Measurements from ENCODE around the gene PDGFRA. TPM values are rescaled to one million over a fixed set of nuclear protein-coding genes. Genes with fewer than 3 reads are reported as not detected.

Gene PDGFRA
- total RNA-seq, 1 experiment from 2014 or later = 0.25 TPM

GRCh38 chr4:54277691-54278090 lies 48.6 kb downstream of the PDGFRA start:
- Histone ChIP-seq H4K20me1 (ENCODE audit: insufficient read depth) (no peaks in the 10 kb centered on the region), H3K4me3 (replicated peaks in 1 of 2; ENCODE audit: low read depth in 1 of 2, low read length in 2 of 2) (no peak overlapping the region), H3K4me1 (ENCODE audit: control insufficient read depth in 1 of 2, insufficient read depth in 2 of 2, low read length in 2 of 2) (peaks cover 0 to 6% of the 10 kb centered on the region in 2 experiments; a peak in 1 of 4 replicates), H3K79me2 (ENCODE audit: insufficient read depth, low read length) (no peaks in the 10 kb centered on the region), H2AFZ (ENCODE audit: low read depth, low read length, poor library complexity, severe bottlenecking) (no peak overlapping the region), H3K27me3 (ENCODE audit: insufficient read depth, low read length) (peaks cover 42% of the 10 kb centered on the region), H3K36me3 (ENCODE audit: control insufficient read depth in 1 of 2, insufficient read depth in 2 of 2, low read length in 2 of 2) (no peaks in the 10 kb centered on the region), H3K4me2 (ENCODE audit: low read length) (no peak overlapping the region), H3K27ac (ENCODE audit: low read depth, low read length) (no peak overlapping the region), H3K9me2 (ENCODE audit: insufficient read depth) (no peaks in the 10 kb centered on the region), H3K9me3 (ENCODE audit: control insufficient read depth in 1 of 2, insufficient read depth in 1 of 2, low read depth in 1 of 2, low read length in 2 of 2) (no peaks in the 10 kb centered on the region), H3K9ac (ENCODE audit: low read length) (no peak overlapping the region)
- ChIA-PET POLR2A (no interaction called here), RAD21 (ENCODE audit: low non-redundant PET in 1 of 2, low total read pairs in 2 of 2, uncharacterized antibody in 2 of 2, unreplicated experiment in 2 of 2) (no interaction called here), CTCF (interaction anchor here (1.0 kb wide), 2 partner anchors 41 to 1689 kb away, joined by 4 read pairs; no protein-coding TSS in a partner anchor)
- intact Hi-C loops (cut with micrococcal nuclease) = no loop called here
- ATAC-seq (no peak), DNase-seq (ENCODE audit: low read depth, low spot score) (no peak)
- TF ChIP-seq SIN3A (IDR thresholded peaks at IDR 0.05; ENCODE audit: low read depth) = no peak
- no peak for TF ChIP-seq EGR1 (IDR thresholded peaks at IDR 0.05; ENCODE audit: low read depth)
- no peak for TF ChIP-seq ZNF274 (IDR thresholded peaks at IDR 0.05; ENCODE audit: low read depth, low read length)
- no peak for TF ChIP-seq RAD21 (IDR thresholded peaks at IDR 0.05; ENCODE audit: low read depth)
- TF ChIP-seq YY1 (IDR thresholded peaks at IDR 0.05; ENCODE audit: extremely low read depth, insufficient replicate concordance, low read depth, low read length) = no peak
- TF ChIP-seq POLR2AphosphoS5 (IDR thresholded peaks at IDR 0.05; ENCODE audit: low read depth, low read length) = no peak
- no peak for TF ChIP-seq MAX (IDR thresholded peaks at IDR 0.05)
- no peak for TF ChIP-seq TCF7L2 (IDR thresholded peaks at IDR 0.05; ENCODE audit: borderline replicate concordance, extremely low read depth, insufficient read depth, insufficient read length)
- BruUV-seq (replicated peaks) = no TSS peak

- no peak overlapping the region for H2AFZ ChIP-seq (ENCODE audit: low read depth, low read length, poor library complexity, severe bottlenecking)
- peaks cover 36% of the 10 kb centered on the region for H3K27me3 ChIP-seq (ENCODE audit: insufficient read depth, low read length)
- CTCF ChIA-PET = interaction anchor here (1.0 kb wide), 1 partner anchor 1690 kb away, joined by 4 read pairs; no protein-coding TSS in a partner anchor
- ATAC-seq (no peak), DNase-seq (ENCODE audit: low read depth, low spot score) (no peak)
- BruUV-seq (replicated peaks) = no TSS peak
- H3K9me2 ChIP-seq (ENCODE audit: insufficient read depth) = no peaks in the 10 kb centered on the region
- no peaks in the 10 kb centered on the region for H3K79me2 ChIP-seq (ENCODE audit: insufficient read depth, low read length)
- no peaks in the 10 kb centered on the region for H3K36me3 ChIP-seq (ENCODE audit: control insufficient read depth in 1 of 2, insufficient read depth in 2 of 2, low read length in 2 of 2)
- H3K4me3 ChIP-seq (replicated peaks in 1 of 2; ENCODE audit: low read depth in 1 of 2, low read length in 2 of 2) = no peak overlapping the region
- H3K9ac ChIP-seq (ENCODE audit: low read length) = no peak overlapping the region
- H3K27ac ChIP-seq (ENCODE audit: low read depth, low read length) = no peak overlapping the region
- H3K9me3 ChIP-seq (ENCODE audit: control insufficient read depth in 1 of 2, insufficient read depth in 1 of 2, low read depth in 1 of 2, low read length in 2 of 2) = no peaks in the 10 kb centered on the region
- POLR2A ChIA-PET = no interaction called here
- no peak overlapping the region for H3K4me2 ChIP-seq (ENCODE audit: low read length)
- no peaks in the 10 kb centered on the region for H4K20me1 ChIP-seq (ENCODE audit: insufficient read depth)
- RAD21 ChIA-PET (ENCODE audit: low non-redundant PET in 1 of 2, low total read pairs in 2 of 2, uncharacterized antibody in 2 of 2, unreplicated experiment in 2 of 2) = no interaction called here
- peaks cover 0 to 6% of the 10 kb centered on the region in 2 experiments; a peak in 1 of 4 replicates for H3K4me1 ChIP-seq (ENCODE audit: control insufficient read depth in 1 of 2, insufficient read depth in 2 of 2, low read length in 2 of 2)
- intact Hi-C loops (cut with micrococcal nuclease) = no loop called here
- TF ChIP-seq YY1 (IDR thresholded peaks at IDR 0.05; ENCODE audit: extremely low read depth, insufficient replicate concordance, low read depth, low read length) (no peak), CTCF (IDR thresholded peaks at IDR 0.05 in 2 of 3, conservative IDR thresholded peaks at IDR 0.05 in 1 of 3; ENCODE audit: borderline replicate concordance in 1 of 3, insufficient read depth in 1 of 3, low read depth in 2 of 3, low read length in 2 of 3) (no peak), ZBTB33 (IDR thresholded peaks at IDR 0.05; ENCODE audit: extremely low read depth, insufficient replicate concordance, low read length) (no peak), REST (IDR thresholded peaks at IDR 0.05; ENCODE audit: low read depth) (no peak)
Measured at GRCh38 chr4:54278216-54278615, 49.1 kb downstream of the PDGFRA start.
